ENCODE measurements around the gene KCNE5. TPM values are rescaled to one million over a fixed set of nuclear protein-coding genes. Genes with fewer than 3 reads are reported as not detected.

KCNE5 gene
- total and polyA plus RNA-seq, 2 donors from 2014 or later = 0.44 TPM; not detected in 1

DNA sequence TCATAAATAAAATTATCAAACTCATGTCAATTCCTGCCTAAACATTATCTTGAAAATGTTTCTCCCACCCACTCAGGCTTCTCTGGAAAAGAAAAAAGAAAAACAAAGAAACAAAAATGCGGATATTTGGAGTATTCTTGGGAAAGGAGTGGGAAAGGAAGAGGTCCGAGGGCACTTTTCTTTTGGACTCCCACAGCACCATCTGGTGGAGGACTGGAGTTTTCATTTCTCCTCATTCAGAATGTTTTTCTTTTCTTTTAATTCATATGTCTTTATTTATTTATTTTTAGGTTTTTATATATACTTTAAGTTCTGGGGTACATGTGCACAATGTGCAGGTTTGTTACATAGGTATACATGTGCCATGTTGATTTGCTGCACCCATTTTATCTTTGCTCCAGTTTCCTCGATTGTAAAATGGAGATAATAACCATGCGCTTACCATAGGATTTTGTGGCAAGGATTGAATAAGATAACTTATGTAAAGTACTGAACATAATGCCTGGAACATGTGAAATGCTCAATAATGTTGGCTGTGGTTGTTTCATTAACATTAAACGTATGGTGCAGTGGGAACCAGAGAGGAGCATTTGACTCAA, 8.0 kb upstream of the KCNE5 start:
- H3K9me3 ChIP-seq (ENCODE audit: control insufficient read depth in 2 of 3, insufficient read depth in 1 of 3, low read length in 3 of 3) = no peaks in the 10 kb centered on the region
- FAIRE-seq (no peak), DNase-seq (peak in 3 of 5 donors; percentile 26 to 61 (median 41))
- TF ChIP-seq, protein P1, sequence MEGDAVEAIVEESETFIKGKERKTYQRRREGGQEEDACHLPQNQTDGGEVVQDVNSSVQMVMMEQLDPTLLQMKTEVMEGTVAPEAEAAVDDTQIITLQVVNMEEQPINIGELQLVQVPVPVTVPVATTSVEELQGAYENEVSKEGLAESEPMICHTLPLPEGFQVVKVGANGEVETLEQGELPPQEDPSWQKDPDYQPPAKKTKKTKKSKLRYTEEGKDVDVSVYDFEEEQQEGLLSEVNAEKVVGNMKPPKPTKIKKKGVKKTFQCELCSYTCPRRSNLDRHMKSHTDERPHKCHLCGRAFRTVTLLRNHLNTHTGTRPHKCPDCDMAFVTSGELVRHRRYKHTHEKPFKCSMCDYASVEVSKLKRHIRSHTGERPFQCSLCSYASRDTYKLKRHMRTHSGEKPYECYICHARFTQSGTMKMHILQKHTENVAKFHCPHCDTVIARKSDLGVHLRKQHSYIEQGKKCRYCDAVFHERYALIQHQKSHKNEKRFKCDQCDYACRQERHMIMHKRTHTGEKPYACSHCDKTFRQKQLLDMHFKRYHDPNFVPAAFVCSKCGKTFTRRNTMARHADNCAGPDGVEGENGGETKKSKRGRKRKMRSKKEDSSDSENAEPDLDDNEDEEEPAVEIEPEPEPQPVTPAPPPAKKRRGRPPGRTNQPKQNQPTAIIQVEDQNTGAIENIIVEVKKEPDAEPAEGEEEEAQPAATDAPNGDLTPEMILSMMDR (IDR thresholded peaks at IDR 0.05; ENCODE audit: borderline replicate concordance, extremely low read depth, insufficient read depth) = no peak
- H3K36me3 ChIP-seq (ENCODE audit: control insufficient read depth in 2 of 3, insufficient read depth in 3 of 3, low read length in 3 of 3) = no peaks in the 10 kb centered on the region
- no peak overlapping the region for H3K9ac ChIP-seq (ENCODE audit: low read length in 3 of 3)
- intact Hi-C loops (cut with DNase I) = no loop called here
- no peak overlapping the region for H3K4me3 ChIP-seq (ENCODE audit: low read length in 3 of 3)
- H3K4me1 ChIP-seq (ENCODE audit: control insufficient read depth in 2 of 3, insufficient read depth in 2 of 3, low read depth in 1 of 3, low read length in 3 of 3) = no peaks in the 10 kb centered on the region
- no peak overlapping the region for H3K27ac ChIP-seq (ENCODE audit: low read depth in 2 of 2, low read length in 2 of 2)
- no peaks in the 10 kb centered on the region for H3K27me3 ChIP-seq (ENCODE audit: control insufficient read depth, insufficient read depth, low read length)

DNA sequence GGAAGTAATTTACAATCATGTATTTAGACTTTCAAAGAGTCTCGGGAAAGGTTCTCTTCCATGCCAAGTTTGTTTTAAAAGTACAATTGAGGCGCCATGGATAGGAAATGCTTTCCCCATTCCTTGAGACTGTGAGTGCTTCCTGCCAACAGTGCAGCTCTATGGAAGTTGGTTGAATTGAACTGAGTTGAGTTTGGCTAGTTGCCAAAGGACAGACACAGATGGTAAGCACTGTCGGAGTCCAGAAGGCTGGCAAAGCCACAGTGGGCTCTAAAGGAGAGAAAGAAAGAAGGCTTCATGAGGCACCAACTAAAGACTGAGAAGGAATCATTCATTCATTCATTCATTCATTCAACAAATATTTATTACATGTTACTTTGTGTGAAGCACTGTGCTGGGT, 4.3 kb upstream of the KCNE5 start:
- Histone ChIP-seq H3K27ac (ENCODE audit: low read depth in 2 of 2, low read length in 2 of 2) (no peak overlapping the region), H3K4me1 (ENCODE audit: control insufficient read depth in 2 of 3, insufficient read depth in 2 of 3, low read depth in 1 of 3, low read length in 3 of 3) (no peaks in the 10 kb centered on the region), H3K36me3 (ENCODE audit: control insufficient read depth in 2 of 3, insufficient read depth in 3 of 3, low read length in 3 of 3) (no peaks in the 10 kb centered on the region), H3K4me3 (ENCODE audit: low read length in 3 of 3) (no peak overlapping the region), H3K9ac (ENCODE audit: low read length in 3 of 3) (no peak overlapping the region), H3K27me3 (ENCODE audit: control insufficient read depth, insufficient read depth, low read length) (no peaks in the 10 kb centered on the region), H3K9me3 (ENCODE audit: control insufficient read depth in 2 of 3, insufficient read depth in 1 of 3, low read length in 3 of 3) (no peaks in the 10 kb centered on the region)
- peak in 1 of 5 donors; percentile 2 for DNase-seq
- intact Hi-C loops (cut with DNase I) = no loop called here
- no peak for FAIRE-seq
- TF ChIP-seq, protein P1 (IDR thresholded peaks at IDR 0.05; ENCODE audit: borderline replicate concordance, extremely low read depth, insufficient read depth) = no peak

DNA sequence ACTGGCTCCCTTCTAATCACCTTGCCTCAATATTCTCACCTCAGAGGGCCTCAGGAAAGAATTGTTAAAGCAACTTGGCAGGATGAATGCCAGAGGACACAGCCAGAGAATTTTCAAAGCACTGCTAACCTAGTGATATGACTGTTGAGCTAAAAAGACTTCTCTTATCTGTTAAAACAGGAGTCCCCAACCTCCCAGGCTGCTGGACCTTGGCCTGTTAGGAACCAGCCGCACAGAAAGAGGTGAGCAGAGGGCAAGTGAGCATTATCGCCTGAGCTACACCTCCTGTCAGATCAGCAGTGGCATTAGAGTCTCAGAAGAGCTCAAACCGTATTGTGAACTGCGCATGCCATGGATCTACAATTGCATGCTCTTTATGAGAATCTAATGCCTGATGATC, 1.7 kb upstream of the KCNE5 start:
- Histone ChIP-seq H3K4me1 (ENCODE audit: control insufficient read depth in 2 of 3, insufficient read depth in 2 of 3, low read depth in 1 of 3, low read length in 3 of 3) (no peaks in the 10 kb centered on the region), H3K36me3 (ENCODE audit: control insufficient read depth in 2 of 3, insufficient read depth in 3 of 3, low read length in 3 of 3) (no peaks in the 10 kb centered on the region), H3K4me3 (ENCODE audit: low read length in 3 of 3) (no peak overlapping the region), H3K9me3 (ENCODE audit: control insufficient read depth in 2 of 3, insufficient read depth in 1 of 3, low read length in 3 of 3) (no peaks in the 10 kb centered on the region), H3K27me3 (ENCODE audit: control insufficient read depth, insufficient read depth, low read length) (no peaks in the 10 kb centered on the region), H3K9ac (ENCODE audit: low read length in 3 of 3) (no peak overlapping the region), H3K27ac (ENCODE audit: low read depth in 2 of 2, low read length in 2 of 2) (no peak overlapping the region)
- FAIRE-seq (no peak), DNase-seq (no peak)
- TF ChIP-seq, protein P1 (IDR thresholded peaks at IDR 0.05; ENCODE audit: borderline replicate concordance, extremely low read depth, insufficient read depth) = no peak
- intact Hi-C loops (cut with DNase I) = no loop called here

DNA sequence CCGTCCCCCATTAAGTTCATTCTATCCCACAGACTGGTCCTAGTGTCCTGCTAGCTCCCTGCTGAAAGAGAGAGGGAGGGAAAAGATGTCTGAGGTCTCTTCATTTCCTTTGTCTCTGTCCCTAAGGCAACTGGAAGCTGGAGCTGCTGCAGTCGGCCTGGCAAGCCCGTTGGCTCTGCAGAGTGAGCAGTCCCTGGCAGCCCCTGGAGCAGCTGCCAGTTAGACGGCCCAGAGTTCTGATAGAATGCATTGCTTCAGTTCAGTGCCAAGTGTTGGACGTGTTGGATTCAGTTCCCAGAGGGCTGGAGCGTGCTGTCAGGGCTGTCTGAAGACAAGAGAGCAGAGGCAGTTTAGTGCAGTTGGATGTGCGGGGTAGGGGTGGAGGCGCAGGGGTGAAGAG, 975 bp downstream of the KCNE5 start:
- peak in 2 of 5 donors; percentile 3 to 35 for DNase-seq
- Histone ChIP-seq H3K9ac (ENCODE audit: low read length in 3 of 3) (no peak overlapping the region), H3K27ac (ENCODE audit: low read depth in 2 of 2, low read length in 2 of 2) (no peak overlapping the region), H3K36me3 (ENCODE audit: control insufficient read depth in 2 of 3, insufficient read depth in 3 of 3, low read length in 3 of 3) (no peaks in the 10 kb centered on the region), H3K4me1 (ENCODE audit: control insufficient read depth in 2 of 3, insufficient read depth in 2 of 3, low read depth in 1 of 3, low read length in 3 of 3) (no peaks in the 10 kb centered on the region), H3K27me3 (ENCODE audit: control insufficient read depth, insufficient read depth, low read length) (no peaks in the 10 kb centered on the region), H3K9me3 (ENCODE audit: control insufficient read depth in 2 of 3, insufficient read depth in 1 of 3, low read length in 3 of 3) (no peaks in the 10 kb centered on the region), H3K4me3 (ENCODE audit: low read length in 3 of 3) (no peak overlapping the region)
- TF ChIP-seq, protein P1 (IDR thresholded peaks at IDR 0.05; ENCODE audit: borderline replicate concordance, extremely low read depth, insufficient read depth) = no peak
- FAIRE-seq = no peak
- intact Hi-C loops (cut with DNase I) = no loop called here
